ENCODE results near the gene RIOK3. TPM values are rescaled to one million over a fixed set of nuclear protein-coding genes. Genes with fewer than 3 reads are reported as not detected.

Gene RIOK3
- total RNA-seq, 4 donors from 2014 or later, result 77.3 to 220 (median 114) TPM

- no peaks in the 10 kb centered on the region for H3K27me3 ChIP-seq
- DNase-seq (no peak), ATAC-seq (no peak)
- in situ Hi-C loops (cut with MboI; ENCODE audit: low sequenced_read_pairs in 4 of 4), result no loop called here
- peak overlapping the region; percentile 84 to 97 (median 89) for H3K4me3 ChIP-seq
- no peaks in the 10 kb centered on the region for H3K9me3 ChIP-seq
- no peak for TF ChIP-seq POLR2A (IDR thresholded peaks at IDR 0.05)
- no peak for TF ChIP-seq CTCF (IDR thresholded peaks at IDR 0.05 in 4 of 5, conservative IDR thresholded peaks at IDR 0.05 in 1 of 5)
- H3K27ac ChIP-seq, result peak overlapping the region; percentile 94 to 96 (median 94)
- intact Hi-C loops (cut with DNase I; ENCODE audit: low total_unique reads), result loop anchor here (2.0 kb wide), 1 partner anchor 14 kb away; no protein-coding TSS in a partner anchor
- H3K4me1 ChIP-seq, result peaks cover 18 to 30% of the 10 kb centered on the region in 2 donors
- H3K36me3 ChIP-seq, result no peaks in the 10 kb centered on the region
Measured at GRCh38 chr18:23452347-23452727, 750 bp upstream of the RIOK3 start.

DNA sequence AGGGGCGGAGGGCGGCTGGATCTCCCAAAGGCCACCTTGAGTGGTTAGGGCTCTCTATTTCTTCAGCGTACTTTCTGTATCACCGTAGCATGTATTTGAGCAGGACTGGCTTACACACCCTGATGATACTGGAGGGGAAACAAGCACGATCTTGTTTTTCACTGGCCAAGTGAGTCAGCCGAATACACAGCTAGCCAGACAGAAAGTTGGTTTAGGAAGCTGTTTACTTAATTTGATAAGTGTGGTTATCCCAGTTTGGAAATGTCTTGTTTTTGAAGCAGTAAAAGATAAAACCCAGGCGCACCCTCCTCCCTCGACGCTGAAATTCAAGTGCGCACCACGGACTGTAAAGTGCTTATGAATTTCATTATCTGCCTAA is 582 bp downstream of the RIOK3 start:
- Histone ChIP-seq H3K36me3 (no peaks in the 10 kb centered on the region), H3K27me3 (no peaks in the 10 kb centered on the region), H3K4me1 (peaks cover 26 to 41% of the 10 kb centered on the region in 2 donors), H3K9me3 (no peaks in the 10 kb centered on the region), H3K27ac (peak overlapping the region; percentile 94 to 96 (median 94)), H3K4me3 (peak overlapping the region; percentile 84 to 97 (median 89))
- TF ChIP-seq POLR2A (IDR thresholded peaks at IDR 0.05), result no peak
- no peak for TF ChIP-seq CTCF (IDR thresholded peaks at IDR 0.05 in 4 of 5, conservative IDR thresholded peaks at IDR 0.05 in 1 of 5)
- DNase-seq (no peak), ATAC-seq (peak; percentile 40 to 42)
- in situ Hi-C loops (cut with MboI; ENCODE audit: low sequenced_read_pairs in 4 of 4), result no loop called here
- intact Hi-C loops (cut with DNase I; ENCODE audit: low total_unique reads), result loop anchor here (1.0 to 2.0 kb wide), 3 partner anchors 15 to 133 kb away; partner anchors contain the start of genes NPC1 and RMC1

- TF ChIP-seq CTCF (IDR thresholded peaks at IDR 0.05 in 4 of 5, conservative IDR thresholded peaks at IDR 0.05 in 1 of 5) (no peak), POLR2A (IDR thresholded peaks at IDR 0.05) (no peak)
- intact Hi-C loops (cut with DNase I; ENCODE audit: low total_unique reads), result no loop called here
- peaks cover 49 to 67% of the 10 kb centered on the region in 2 donors for H3K4me1 ChIP-seq
Measured at GRCh38 chr18:23456835-23457234, 3.7 kb downstream of the RIOK3 start.

GRCh38 chr18:23458830-23459529 is 5.9 kb downstream of the RIOK3 start:
- Histone ChIP-seq H3K27me3 (no peaks in the 10 kb centered on the region), H3K36me3 (peaks cover 3 to 12% of the 10 kb centered on the region in 2 donors), H3K4me3 (no peak overlapping the region), H3K9me3 (no peaks in the 10 kb centered on the region), H3K4me1 (peaks cover 45 to 60% of the 10 kb centered on the region in 2 donors), H3K27ac (no peak overlapping the region)
- ATAC-seq (no peak), DNase-seq (no peak)
- intact Hi-C loops (cut with DNase I; ENCODE audit: low total_unique reads), result no loop called here
- TF ChIP-seq POLR2A (IDR thresholded peaks at IDR 0.05), result no peak
- TF ChIP-seq CTCF (IDR thresholded peaks at IDR 0.05 in 4 of 5, conservative IDR thresholded peaks at IDR 0.05 in 1 of 5), result no peak
- in situ Hi-C loops (cut with MboI; ENCODE audit: low sequenced_read_pairs in 4 of 4), result no loop called here

More at GRCh38 chr18:23456835-23457234, 3.7 kb downstream of the RIOK3 start:
- no peak overlapping the region for H3K27ac ChIP-seq
- H3K4me3 ChIP-seq, result no peak overlapping the region
- no peaks in the 10 kb centered on the region for H3K9me3 ChIP-seq
- H3K27me3 ChIP-seq, result no peaks in the 10 kb centered on the region
- DNase-seq (no peak), ATAC-seq (no peak)
- in situ Hi-C loops (cut with MboI; ENCODE audit: low sequenced_read_pairs in 4 of 4), result no loop called here
- H3K36me3 ChIP-seq, result no peaks in the 10 kb centered on the region
